Mesothelial cell of epicardium (in vitro differentiated cells): Measurements from ENCODE around the gene QRFP. TPM values are rescaled to one million over a fixed set of nuclear protein-coding genes. Genes with fewer than 3 reads are reported as not detected.

Source experiments
- DNase-seq, 2 experiments: peaks; one replicate each; pipeline ENCODE4 v3.0.0; 2021; ENCODE audit warnings: low spot score in 2 of 2; ENCODE audit not compliant: unreplicated experiment in 2 of 2
- H3K27ac Mint-ChIP-seq: 2 replicates; pipeline ENCODE4 v1.8.0; 2021; ENCODE audit warnings: mixed read lengths
- H3K27me3 Mint-ChIP-seq: 2 replicates; pipeline ENCODE4 v1.8.0; 2021; ENCODE audit warnings: low read depth, mixed read lengths
- H3K36me3 Mint-ChIP-seq: 2 replicates; pipeline ENCODE4 v1.8.0; 2021; ENCODE audit warnings: mixed read lengths
- H3K4me1 Mint-ChIP-seq: 2 replicates; pipeline ENCODE4 v1.8.0; 2021; ENCODE audit warnings: mixed read lengths
- H3K4me3 Mint-ChIP-seq: 2 replicates; pipeline ENCODE4 v1.8.0; 2021; ENCODE audit warnings: mild to moderate bottlenecking, moderate library complexity, mixed read lengths
- H3K9me3 Mint-ChIP-seq: 2 replicates; pipeline ENCODE4 v1.8.0; 2021; ENCODE audit warnings: mixed read lengths
- CTCF ChIP-seq: fragments of 200-600 bp; sonication (generic); IDR thresholded peaks from one replicate; pipeline ENCODE4 v1.5.0; 2021; ENCODE audit warnings: antibody characterized with exemption; ENCODE audit not compliant: unreplicated experiment
- total RNA-seq: library from RNA; stranded (reverse); gene quantifications from 3 replicates; pipeline ENCODE4 v1.2.1, GENCODE V29; 2021

QRFP gene
- total RNA-seq, 1 donor from 2014 or later = not detected

GRCh38 chr9:130872093-130872492 is 24.5 kb downstream of the QRFP start:
- H3K4me3 Mint-ChIP-seq = no peak overlapping the region
- TF ChIP-seq CTCF = no peak
- H3K27me3 Mint-ChIP-seq = no peaks in the 10 kb centered on the region
- H3K36me3 Mint-ChIP-seq = peaks cover 42% of the 10 kb centered on the region
- no peak for DNase-seq
- peaks cover 14% of the 10 kb centered on the region for H3K4me1 Mint-ChIP-seq
- H3K27ac Mint-ChIP-seq = no peak overlapping the region
- no peaks in the 10 kb centered on the region for H3K9me3 Mint-ChIP-seq

GRCh38 chr9:130871395-130872062 is 25.1 kb downstream of the QRFP start:
- DNase-seq = no peak
- Mint-ChIP-seq H3K27ac (no peak overlapping the region), H3K27me3 (no peaks in the 10 kb centered on the region), H3K4me3 (no peak overlapping the region), H3K36me3 (peaks cover 41% of the 10 kb centered on the region), H3K4me1 (peaks cover 14% of the 10 kb centered on the region), H3K9me3 (no peaks in the 10 kb centered on the region)
- no peak for TF ChIP-seq CTCF

GRCh38 chr9:130870491-130871381 is 25.9 kb downstream of the QRFP start:
- TF ChIP-seq CTCF = no peak
- H3K36me3 Mint-ChIP-seq = peaks cover 41% of the 10 kb centered on the region
- H3K27ac Mint-ChIP-seq = no peak overlapping the region
- no peaks in the 10 kb centered on the region for H3K27me3 Mint-ChIP-seq
- H3K4me3 Mint-ChIP-seq = no peak overlapping the region
- H3K9me3 Mint-ChIP-seq = no peaks in the 10 kb centered on the region
- peaks cover 14% of the 10 kb centered on the region for H3K4me1 Mint-ChIP-seq
- DNase-seq = no peak

GRCh38 chr9:130869250-130869649 is 27.4 kb downstream of the QRFP start:
- Mint-ChIP-seq H3K9me3 (no peaks in the 10 kb centered on the region), H3K27me3 (no peaks in the 10 kb centered on the region), H3K4me3 (no peak overlapping the region), H3K27ac (peak overlapping the region; percentile 71), H3K4me1 (peaks cover 14% of the 10 kb centered on the region), H3K36me3 (peaks cover 34% of the 10 kb centered on the region)
- TF ChIP-seq CTCF = no peak
- no peak for DNase-seq

- no peaks in the 10 kb centered on the region for H3K27me3 Mint-ChIP-seq
- no peak for DNase-seq
- H3K9me3 Mint-ChIP-seq = no peaks in the 10 kb centered on the region
- peaks cover 17% of the 10 kb centered on the region for H3K4me1 Mint-ChIP-seq
- TF ChIP-seq CTCF = no peak
- no peak overlapping the region for H3K4me3 Mint-ChIP-seq
- H3K27ac Mint-ChIP-seq = peak overlapping the region; percentile 84
- H3K36me3 Mint-ChIP-seq = peaks cover 29% of the 10 kb centered on the region
Measured at GRCh38 chr9:130868230-130868629, 28.4 kb downstream of the QRFP start.
